DMS79 treated with DMSO at 0.1 percent for 48 hours (cell line): ENCODE results near the gene ZC3H7B.
"Not testable (repeated sequence)": the region's sequence is repeated elsewhere in the genome, so short reads cannot be mapped to it uniquely, and the experiment has no call there.

Experiments
- DNase-seq: peaks from one replicate; lab custom pipeline; 2025; lab: John Stamatoyannopoulos, UW

Gene ZC3H7B, protein sequence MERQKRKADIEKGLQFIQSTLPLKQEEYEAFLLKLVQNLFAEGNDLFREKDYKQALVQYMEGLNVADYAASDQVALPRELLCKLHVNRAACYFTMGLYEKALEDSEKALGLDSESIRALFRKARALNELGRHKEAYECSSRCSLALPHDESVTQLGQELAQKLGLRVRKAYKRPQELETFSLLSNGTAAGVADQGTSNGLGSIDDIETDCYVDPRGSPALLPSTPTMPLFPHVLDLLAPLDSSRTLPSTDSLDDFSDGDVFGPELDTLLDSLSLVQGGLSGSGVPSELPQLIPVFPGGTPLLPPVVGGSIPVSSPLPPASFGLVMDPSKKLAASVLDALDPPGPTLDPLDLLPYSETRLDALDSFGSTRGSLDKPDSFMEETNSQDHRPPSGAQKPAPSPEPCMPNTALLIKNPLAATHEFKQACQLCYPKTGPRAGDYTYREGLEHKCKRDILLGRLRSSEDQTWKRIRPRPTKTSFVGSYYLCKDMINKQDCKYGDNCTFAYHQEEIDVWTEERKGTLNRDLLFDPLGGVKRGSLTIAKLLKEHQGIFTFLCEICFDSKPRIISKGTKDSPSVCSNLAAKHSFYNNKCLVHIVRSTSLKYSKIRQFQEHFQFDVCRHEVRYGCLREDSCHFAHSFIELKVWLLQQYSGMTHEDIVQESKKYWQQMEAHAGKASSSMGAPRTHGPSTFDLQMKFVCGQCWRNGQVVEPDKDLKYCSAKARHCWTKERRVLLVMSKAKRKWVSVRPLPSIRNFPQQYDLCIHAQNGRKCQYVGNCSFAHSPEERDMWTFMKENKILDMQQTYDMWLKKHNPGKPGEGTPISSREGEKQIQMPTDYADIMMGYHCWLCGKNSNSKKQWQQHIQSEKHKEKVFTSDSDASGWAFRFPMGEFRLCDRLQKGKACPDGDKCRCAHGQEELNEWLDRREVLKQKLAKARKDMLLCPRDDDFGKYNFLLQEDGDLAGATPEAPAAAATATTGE

DNA sequence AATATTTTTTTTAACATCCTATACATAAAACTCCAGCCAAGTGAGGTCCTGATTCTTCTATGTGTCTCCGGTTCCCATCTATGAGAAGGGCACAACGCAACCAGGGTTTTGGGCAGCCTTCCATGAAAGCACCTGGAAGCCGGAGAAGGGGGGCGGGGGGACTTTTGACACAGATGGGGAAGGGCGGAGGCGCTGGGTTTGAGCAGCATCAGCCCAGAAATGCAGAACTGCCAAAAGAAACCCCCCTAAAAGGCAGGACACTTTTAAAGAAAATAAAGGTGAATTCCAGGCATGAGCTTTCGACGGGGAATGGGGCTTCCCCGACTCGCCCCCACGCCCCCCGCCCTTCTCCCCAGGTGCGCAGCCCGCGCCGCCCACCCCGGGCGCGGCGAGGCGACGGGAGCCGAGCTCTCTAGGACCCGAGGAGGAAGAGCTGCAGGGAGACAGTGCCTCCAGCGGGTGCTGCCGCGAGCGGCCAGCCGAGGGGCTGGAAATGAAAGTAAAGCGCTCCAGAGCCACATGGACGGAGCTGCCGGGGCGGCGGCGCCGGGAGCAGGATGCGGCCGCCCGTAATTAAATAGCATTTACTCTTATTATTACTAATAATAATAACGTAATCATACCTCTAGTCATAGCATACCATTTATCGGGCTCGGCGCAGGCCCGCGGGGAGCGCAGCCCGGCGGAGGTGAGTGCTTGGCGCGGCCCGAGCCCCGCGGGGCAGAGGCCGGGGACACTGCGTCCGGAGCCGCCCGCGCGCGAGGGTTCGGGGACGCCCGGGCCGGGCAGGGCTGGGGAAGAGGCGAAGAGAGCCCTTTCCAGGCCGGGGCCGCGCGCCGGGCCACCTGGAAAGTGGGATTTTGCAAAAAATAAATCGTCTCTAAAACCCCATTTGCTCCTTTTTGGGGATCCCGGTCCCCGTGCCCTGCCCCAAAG is at the start of gene ZC3H7B:
Gene ZC3H7B (plus strand): TSS at position 441 of the 936 bp plus-strand sequence. CDS start 19,136 bp downstream, outside the sequence.
- DNase-seq, result peak; percentile 41

DNA sequence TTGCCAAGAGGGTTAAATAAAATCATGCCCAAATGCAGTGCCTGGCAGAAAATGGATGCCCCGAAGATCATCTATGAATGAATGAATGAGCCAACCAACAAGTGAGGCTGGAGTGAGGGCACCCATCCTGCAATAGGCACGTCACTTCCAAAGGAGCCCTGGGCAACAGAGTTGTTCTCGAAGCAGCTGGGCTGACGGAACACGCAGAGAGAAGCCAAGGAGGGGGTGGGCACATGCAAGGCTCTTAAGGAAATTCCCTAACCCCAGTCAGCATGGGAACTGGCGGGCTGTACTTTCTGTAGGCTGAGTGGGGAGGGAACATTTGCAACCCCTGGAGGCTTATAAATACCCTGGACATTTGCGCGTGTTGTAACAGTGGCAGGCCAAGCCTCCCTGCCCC is 49.0 kb upstream of the ZC3H7B start:
- no peak for DNase-seq

DNA sequence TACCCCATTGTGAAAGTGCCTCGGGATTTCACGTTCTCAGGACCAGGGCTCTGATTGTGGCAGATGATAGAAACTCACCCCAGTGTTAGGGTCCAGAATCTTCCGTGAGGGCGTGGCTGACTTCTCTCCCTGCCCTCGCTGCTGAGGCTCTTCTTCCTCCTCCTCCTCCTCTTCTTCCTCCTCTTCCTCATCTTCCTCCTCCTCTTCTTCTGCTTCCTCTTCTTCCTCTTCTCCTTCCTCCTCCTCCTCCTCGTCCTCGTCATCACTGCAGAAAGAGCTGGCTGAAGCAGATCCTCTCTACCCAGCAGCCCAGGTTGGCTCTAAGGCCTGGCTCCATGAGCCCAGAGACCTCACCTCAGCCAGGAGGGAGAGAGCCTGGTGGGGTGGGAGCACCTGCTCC is 47.1 kb upstream of the ZC3H7B start:
- no peak for DNase-seq

DNA sequence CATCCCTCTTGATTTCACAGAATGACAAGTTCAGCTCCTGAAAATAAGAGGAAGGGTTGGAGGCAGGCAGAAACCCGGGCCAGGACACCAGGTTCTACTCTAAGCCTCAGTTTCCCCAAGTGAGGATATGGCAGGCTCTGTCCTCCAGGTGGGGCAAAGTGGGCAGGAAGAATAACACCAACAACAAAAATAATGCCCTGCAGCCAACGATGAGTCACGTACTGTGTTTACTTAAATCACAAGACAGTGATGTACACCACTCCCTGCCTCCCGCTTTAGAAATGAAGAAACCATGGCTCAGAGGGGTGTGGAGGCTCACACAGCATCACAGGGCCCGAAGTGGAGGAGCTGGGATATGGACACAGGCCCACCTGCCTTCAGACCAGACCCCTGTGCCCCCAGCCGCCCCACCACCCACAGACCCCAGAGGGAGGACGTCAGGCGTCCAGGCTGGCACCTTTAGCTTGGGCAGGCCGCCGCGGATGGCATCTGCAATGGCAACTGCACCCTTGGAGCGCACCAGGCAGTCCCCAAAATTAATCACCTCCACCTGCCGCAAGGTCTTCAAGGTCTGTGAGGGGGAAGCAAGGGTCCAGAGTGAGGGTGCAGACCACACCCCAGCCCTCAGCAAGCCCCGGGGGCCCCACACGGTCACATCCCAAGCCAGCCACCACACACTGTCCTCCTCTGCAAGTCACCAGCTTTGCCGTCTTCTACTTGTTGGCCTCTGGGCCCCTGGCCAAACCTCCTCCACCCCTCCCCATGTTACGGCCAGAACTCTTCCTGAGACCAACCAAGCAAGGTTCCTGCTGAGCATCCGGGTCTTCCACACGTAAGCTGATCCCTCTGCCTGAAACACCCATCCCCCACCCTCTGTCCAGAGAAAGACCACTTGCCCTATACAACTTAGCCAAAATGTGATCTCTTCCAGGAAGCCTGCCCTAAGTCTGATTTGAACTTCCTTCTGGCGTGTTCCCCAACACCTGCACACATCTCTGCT is 44.8 kb upstream of the ZC3H7B start:
- DNase-seq, result no peak

DNA sequence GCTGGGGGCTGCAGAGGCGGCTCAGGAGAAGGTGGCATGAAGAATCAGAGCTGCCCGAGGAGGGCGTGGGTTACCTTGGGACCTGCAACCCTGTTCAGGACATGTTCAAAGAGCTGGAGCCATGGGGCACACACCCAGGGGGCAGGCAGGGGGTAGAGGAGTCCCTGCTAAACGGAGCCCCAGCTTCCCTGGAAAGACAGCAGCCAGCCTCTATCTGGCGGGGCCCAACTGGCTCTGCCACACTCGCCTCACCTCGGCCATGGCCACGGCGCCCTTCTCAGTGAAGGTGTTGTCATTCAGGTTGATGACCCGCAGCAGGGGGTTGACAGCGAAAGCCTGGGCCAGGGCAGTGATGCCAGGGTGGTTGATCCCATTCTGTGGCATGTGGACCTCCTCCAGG is 43.6 kb upstream of the ZC3H7B start:
- no peak for DNase-seq

DNA sequence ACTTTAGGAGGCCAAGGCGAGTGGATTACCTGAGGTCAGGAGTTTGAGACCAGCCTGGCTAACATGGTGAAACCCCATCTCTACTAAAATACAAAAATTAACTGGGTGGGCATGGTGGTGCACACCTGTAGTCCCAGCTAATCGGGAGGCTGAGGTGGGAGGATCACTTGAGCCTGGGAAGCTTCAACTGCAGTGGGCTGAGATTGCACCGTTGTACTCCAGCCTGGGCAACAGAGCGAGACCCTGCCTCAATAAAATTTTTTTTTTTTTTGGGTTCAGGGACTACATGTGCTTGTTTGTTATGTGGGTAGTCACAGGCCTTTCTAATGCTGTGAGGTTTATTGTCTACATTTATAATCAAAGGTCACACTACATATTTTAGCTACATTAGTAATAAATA is 41.6 kb upstream of the ZC3H7B start:
- DNase-seq, result not testable (repeated sequence)

DNA sequence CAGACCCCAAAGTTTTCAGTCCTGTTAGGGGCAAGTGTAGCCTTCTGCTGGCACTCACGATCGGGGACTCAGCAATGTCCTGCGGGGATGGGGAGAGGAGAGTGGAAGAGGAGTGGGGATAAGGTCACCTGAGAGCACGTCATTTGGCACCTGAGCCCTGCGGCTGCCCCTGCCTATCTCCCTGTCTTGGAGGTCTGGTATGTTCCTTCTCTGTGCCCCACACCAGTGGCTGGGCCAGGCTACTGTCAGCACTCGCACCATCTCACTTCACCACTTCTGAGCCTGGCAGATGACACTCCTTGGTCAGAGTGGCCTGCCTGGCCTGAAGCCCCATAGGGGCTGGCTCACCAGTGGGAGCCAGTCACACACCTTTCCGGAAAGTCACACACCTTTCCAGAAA is 40.5 kb upstream of the ZC3H7B start:
- no peak for DNase-seq

DNA sequence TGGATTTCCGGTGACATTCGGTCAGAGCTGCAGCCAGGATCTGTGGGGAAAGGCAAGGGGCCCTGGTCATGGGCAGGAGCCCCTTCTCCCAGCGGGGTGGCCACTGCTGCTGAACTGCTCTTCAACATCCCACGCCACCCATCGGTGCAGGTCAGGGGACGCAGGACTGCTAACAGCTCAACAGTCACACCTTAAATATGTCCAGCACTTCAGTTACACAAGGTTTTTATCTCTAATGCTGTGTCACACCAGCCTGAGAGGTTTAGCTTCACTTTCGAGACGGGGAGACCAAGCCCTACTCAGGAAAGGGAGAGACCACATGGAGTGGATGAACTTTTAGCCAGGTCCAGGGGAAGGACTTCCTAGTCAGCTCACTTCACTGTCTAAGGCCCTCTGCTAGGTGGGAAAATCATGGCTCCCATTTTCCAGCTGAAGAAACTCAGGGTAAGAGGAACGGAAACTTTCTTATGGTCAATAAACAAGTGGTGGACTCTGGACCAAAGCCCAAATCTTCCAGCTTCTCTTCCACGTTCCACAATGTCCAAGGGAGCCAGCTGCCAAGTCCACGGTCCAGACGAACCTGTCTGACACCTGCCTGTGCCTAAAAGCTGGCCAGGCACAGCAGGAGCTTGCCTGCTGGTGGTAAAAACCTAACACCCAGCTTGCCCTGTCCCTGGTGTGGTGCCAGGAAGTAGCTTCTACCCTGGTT is 39.6 kb upstream of the ZC3H7B start:
- DNase-seq, result no peak

DNA sequence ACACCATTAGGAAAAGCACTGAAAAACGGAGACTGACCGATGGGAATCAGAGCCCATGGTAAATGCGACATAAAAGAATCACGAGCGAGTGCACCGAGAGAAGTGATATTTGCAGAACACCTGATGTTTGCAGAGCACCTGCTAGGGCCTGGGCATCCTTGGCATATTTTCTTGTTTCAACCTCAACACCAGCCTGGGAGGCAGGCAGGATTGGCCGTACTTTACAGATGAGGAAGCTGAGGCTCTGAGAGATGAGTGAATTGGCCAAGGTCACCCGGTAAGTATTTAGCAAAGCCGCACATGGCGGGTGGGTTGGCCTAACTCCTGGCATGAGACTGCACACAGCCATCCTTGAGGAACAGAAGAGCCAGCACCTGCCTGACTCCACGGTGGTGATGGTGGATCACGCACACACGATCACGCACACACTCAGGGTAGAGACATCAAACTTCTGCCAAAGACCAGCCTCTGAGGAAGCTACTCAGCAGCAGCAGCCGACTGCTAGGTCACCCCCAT is 39.0 kb upstream of the ZC3H7B start:
- DNase-seq, result no peak

DNA sequence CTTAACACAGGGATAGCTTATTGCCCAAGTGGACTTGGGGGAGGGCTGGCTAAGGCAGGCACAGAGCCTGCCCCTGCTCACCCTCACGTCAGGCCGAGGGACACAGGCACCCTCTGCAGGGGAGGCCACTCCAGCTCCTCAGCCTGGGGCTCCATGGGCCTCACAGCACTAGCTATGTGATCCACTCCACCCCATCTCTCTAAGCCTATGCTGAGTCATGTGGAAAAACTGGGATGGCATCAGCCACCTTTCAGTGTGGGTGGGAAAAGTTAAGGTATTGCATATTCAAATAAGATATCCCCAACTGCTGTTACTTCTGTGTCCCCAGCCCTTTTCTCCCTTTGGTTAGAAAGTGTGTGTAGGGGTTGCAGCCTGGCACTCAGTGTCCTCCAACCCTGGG is 37.6 kb upstream of the ZC3H7B start:
- no peak for DNase-seq

DNA sequence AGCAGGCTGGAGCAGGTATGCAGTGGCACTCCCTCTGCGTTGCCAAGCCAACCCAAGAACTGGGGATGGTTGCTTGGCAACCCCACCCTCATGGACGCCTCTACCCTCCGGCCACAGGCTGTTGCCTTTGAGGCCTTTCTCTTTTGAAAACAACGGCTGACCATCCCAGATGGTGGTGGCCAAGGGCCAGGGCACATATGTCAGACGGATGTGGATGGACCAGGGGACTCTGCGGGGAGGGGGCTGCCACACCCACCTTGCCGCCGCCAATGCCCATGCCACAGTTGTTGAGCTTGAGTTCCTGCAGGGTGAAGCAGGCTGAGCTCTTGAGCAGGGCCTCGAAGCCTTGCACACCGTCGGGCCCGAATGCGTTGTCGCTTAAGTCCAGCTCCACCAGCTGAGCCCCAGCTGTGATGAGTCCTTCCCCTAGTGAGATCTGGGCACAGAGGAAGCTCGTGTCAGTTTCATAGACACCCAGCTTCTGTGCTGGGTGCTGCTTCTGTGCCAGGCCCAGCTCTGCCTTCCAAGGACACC is 36.9 kb upstream of the ZC3H7B start:
- no peak for DNase-seq

DNA sequence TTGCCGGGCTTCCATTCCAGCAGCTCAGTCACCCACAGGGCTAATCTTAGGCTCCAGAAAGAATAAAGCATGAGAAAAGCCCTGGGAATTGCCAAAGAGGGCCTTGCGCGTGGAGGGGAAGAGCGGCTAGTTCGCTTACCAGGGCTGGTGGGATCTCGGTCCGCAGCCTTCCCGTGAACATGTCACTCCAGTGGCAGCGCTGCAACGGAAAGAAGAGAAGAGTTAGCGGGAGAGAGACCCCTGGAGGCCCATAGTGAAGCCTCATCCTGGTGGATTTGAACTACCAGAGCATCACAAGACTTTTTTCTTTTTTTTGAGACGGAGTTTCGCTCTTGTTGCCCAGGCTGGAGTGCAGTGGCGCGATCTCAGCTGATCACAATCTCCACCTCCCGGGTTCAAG is 33.4 kb upstream of the ZC3H7B start:
- no peak for DNase-seq

DNA sequence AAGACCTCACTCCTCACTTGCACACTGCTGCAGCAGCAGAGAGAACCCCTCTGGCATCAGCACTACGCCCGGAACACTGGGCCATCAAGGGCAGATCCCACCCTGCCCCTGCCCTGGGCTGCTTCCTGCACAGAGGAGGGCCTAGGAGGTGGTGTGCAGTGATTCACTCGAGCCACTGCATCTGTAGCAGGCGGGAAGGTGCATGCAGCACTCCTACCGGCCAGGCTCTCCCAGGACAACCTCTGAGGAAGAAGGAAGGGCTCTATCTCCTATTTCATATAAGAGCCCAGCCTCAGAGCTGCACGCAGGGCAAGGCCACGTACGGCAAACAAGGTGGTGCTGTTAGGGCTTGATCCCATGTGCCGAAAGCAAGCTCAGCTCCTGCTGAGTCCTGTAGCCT is 29.5 kb upstream of the ZC3H7B start:
- no peak for DNase-seq

DNA sequence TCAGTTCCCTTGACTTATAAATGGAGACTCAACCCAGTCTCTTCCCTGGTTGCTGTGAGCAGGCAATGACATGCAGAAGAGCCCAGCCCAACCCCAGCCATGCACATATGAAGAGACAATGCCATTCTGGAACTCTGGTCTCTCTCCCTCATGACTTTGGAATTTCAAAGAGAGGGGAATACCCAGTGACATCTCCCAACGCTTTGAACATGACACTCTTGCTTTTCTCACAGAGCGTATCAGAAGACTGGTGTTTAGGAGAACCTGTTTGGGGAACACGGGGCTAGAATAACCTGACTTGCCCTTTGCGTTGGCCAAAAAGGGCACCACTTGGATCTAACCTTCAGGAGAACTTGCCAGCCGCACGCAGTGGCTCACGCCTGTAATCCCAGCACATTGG is 28.2 kb upstream of the ZC3H7B start:
- no peak for DNase-seq

DNA sequence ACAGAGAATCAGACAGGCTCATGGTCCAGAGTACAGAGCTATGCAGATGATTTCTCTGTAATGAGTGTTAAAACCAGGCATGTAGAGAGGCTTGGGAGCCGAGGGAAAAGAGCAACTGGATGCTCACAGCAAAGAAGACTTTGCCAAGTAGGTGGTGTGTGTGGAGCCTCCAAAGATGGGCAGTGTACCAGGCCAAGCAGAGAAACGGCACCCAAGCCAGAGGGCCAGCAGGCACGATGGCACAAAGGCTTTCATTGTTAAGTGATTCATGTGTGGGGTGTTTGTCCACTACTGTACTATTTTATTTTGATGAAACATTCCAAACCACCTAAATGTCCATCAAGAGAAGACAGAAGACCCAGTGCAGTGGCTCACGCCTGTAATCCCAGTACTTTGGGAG is 26.5 kb upstream of the ZC3H7B start:
- no peak for DNase-seq

DNA sequence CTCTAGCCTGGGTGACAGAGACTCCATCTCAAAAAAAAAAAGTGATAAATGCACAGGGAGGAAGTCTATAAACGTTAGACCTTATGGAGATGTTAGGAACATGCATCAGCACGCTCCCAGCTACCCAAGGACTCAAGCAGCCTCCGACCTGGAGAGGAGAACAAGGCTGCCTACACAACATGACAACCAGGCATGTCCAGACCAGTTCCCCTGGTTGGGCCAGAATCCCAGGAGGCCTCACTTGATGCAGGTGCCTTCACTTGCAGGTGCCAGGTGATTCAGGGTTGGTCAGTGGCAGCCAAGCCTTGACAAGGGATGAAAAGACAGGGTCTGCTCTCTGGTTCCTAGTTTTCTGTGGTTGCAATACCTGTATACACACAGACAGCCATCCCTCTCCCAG is 21.3 kb upstream of the ZC3H7B start:
- peak; percentile 36 for DNase-seq

DNA sequence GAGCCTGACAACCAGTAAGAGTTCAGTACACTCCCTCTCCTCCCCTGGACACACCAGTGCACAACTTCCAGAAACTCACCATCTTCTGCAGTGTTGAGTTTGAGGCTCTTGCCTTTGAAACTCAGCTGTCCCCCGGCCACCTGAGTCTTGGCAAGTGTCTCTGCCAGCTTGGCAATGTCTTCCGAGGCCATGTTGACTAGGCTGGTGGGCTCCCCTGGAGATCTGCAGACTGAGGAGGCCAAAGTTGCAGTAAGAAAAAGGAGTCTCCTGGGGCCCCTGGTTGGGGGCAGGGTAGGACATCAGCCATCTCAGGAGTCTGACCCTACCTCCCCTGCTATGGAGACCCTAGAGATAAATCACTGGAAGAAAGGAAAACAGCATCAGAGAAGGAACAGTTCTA is 20.5 kb upstream of the ZC3H7B start:
- DNase-seq, result no peak

DNA sequence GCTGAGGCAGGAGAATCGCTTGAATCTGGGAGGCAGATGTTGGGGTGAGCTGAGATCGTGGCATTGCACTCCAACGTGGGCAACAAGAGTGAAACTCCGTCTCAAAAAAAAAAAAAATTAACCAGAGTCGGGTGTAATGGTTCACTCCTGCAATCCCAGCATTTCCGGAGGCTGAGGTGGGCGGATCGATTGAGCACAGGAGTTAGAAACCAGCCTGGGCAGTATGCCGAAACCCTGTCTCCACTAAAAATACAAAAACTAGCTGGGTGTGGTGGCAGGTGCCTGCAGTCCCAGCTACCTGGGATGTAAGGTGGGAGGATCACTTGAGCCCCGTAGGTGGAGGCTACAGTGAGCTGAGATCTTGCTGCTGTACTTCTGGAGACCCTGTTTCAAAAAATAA is 16.9 kb upstream of the ZC3H7B start:
- DNase-seq, result no peak

DNA sequence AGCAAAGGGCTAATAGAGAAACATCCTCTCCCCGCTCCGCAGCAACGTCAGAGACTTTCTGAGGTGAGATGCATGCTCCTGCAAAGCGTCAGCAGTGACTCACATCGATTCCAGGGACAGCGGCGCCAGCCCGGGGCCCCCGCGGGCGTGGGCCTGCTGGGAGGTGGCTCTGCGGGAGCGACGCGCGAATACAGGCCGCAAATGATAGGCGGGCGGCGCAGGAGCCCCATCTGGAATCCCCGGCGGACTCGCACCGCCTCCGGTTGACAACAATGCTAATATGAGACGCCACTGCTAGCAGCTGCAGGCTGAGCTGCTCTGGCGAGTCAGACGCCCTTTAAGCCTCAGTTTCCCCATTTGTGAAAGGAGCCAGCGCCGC is 15.9 kb upstream of the ZC3H7B start:
- peak; percentile 4 for DNase-seq
